Measurements from ENCODE around the gene ABCB8. TPM values are rescaled to one million over a fixed set of nuclear protein-coding genes. Genes with fewer than 3 reads are reported as not detected.

ABCB8 gene
- total and polyA plus RNA-seq, 2 of the 8 experiments (the other 6 are each of a cell fraction or from before 2014, with no cell fraction given) = 17.7 to 27.0 TPM

GRCh38 chr7:151071032-151071866 is 43.0 kb downstream of the ABCB8 start (continued):
- no peak for TF ChIP-seq RBBP5 (IDR thresholded peaks at IDR 0.05; ENCODE audit: borderline replicate concordance, low read depth, low read length)
- no peak for TF ChIP-seq FOSL1 (IDR thresholded peaks at IDR 0.05; ENCODE audit: insufficient read depth, low read depth, low read length)
- TF ChIP-seq CBX5 (IDR thresholded peaks at IDR 0.05; ENCODE audit: low read depth, low read length) = no peak
